Measurements from ENCODE around the gene KCNQ2.

Gene KCNQ2

GRCh38 chr20:63354636-63355350 is 117.7 kb downstream of the KCNQ2 start:
- Histone ChIP-seq H3K4me1 (ENCODE audit: control insufficient read depth, insufficient read depth, low read length) (peaks cover 4% of the 10 kb centered on the region; the same call in 1 of the 2 replicates), H3K9me3 (ENCODE audit: control insufficient read depth, insufficient read depth, low read length) (no peaks in the 10 kb centered on the region), H3K4me3 (ENCODE audit: low read length) (no peak overlapping the region), H3K27ac (ENCODE audit: low read length) (no peak overlapping the region), H3K36me3 (ENCODE audit: control insufficient read depth, insufficient read depth, low read length) (no peaks in the 10 kb centered on the region), H3K27me3 (ENCODE audit: control insufficient read depth, insufficient read depth, low read length) (no peaks in the 10 kb centered on the region)
- DNase-seq (ENCODE audit: low read depth, low spot score): no peak
- WGBS (ENCODE audit: insufficient coverage, insufficient read length): no CpG with 5 or more reads among the region's 25 CpGs

- no peak for DNase-seq (ENCODE audit: low read depth, low spot score)
- Histone ChIP-seq H3K27me3 (ENCODE audit: control insufficient read depth, insufficient read depth, low read length) (no peaks in the 10 kb centered on the region), H3K36me3 (ENCODE audit: control insufficient read depth, insufficient read depth, low read length) (no peaks in the 10 kb centered on the region), H3K4me3 (ENCODE audit: low read length) (no peak overlapping the region), H3K27ac (ENCODE audit: low read length) (no peak overlapping the region), H3K9me3 (ENCODE audit: control insufficient read depth, insufficient read depth, low read length) (no peaks in the 10 kb centered on the region), H3K4me1 (ENCODE audit: control insufficient read depth, insufficient read depth, low read length) (peaks cover 3% of the 10 kb centered on the region; the same call in 1 of the 2 replicates)
- no CpG with 5 or more reads among the region's 12 CpGs for WGBS (ENCODE audit: insufficient coverage, insufficient read length)
Observed at GRCh38 chr20:63352811-63353221, 119.6 kb downstream of the KCNQ2 start.

GRCh38 chr20:63351811-63352591 is 120.5 kb downstream of the KCNQ2 start:
- H3K9me3 ChIP-seq (ENCODE audit: control insufficient read depth, insufficient read depth, low read length): no peaks in the 10 kb centered on the region
- no CpG with 5 or more reads among the region's 28 CpGs for WGBS (ENCODE audit: insufficient coverage, insufficient read length)
- H3K4me3 ChIP-seq (ENCODE audit: low read length): no peak overlapping the region
- no peak for DNase-seq (ENCODE audit: low read depth, low spot score)
- no peaks in the 10 kb centered on the region for H3K27me3 ChIP-seq (ENCODE audit: control insufficient read depth, insufficient read depth, low read length)
- H3K4me1 ChIP-seq (ENCODE audit: control insufficient read depth, insufficient read depth, low read length): peaks cover 3% of the 10 kb centered on the region; the same call in 1 of the 2 replicates
- no peak overlapping the region for H3K27ac ChIP-seq (ENCODE audit: low read length)
- no peaks in the 10 kb centered on the region for H3K36me3 ChIP-seq (ENCODE audit: control insufficient read depth, insufficient read depth, low read length)

GRCh38 chr20:63351326-63351700 is 121.1 kb downstream of the KCNQ2 start:
- H3K4me1 ChIP-seq (ENCODE audit: control insufficient read depth, insufficient read depth, low read length): peaks cover 3% of the 10 kb centered on the region; the same call in 1 of the 2 replicates
- H3K9me3 ChIP-seq (ENCODE audit: control insufficient read depth, insufficient read depth, low read length): no peaks in the 10 kb centered on the region
- DNase-seq (ENCODE audit: low read depth, low spot score): no peak
- H3K4me3 ChIP-seq (ENCODE audit: low read length): no peak overlapping the region
- no peaks in the 10 kb centered on the region for H3K36me3 ChIP-seq (ENCODE audit: control insufficient read depth, insufficient read depth, low read length)
- no peaks in the 10 kb centered on the region for H3K27me3 ChIP-seq (ENCODE audit: control insufficient read depth, insufficient read depth, low read length)
- WGBS (ENCODE audit: insufficient coverage, insufficient read length): no CpG with 5 or more reads among the region's 12 CpGs
- no peak overlapping the region for H3K27ac ChIP-seq (ENCODE audit: low read length)

GRCh38 chr20:63350597-63351325 is 121.7 kb downstream of the KCNQ2 start:
- Histone ChIP-seq H3K27me3 (ENCODE audit: control insufficient read depth, insufficient read depth, low read length) (no peaks in the 10 kb centered on the region), H3K36me3 (ENCODE audit: control insufficient read depth, insufficient read depth, low read length) (no peaks in the 10 kb centered on the region), H3K9me3 (ENCODE audit: control insufficient read depth, insufficient read depth, low read length) (no peaks in the 10 kb centered on the region), H3K4me3 (ENCODE audit: low read length) (no peak overlapping the region), H3K27ac (ENCODE audit: low read length) (no peak overlapping the region), H3K4me1 (ENCODE audit: control insufficient read depth, insufficient read depth, low read length) (peaks cover 3% of the 10 kb centered on the region; the same call in 1 of the 2 replicates)
- DNase-seq (ENCODE audit: low read depth, low spot score): no peak
- WGBS (ENCODE audit: insufficient coverage, insufficient read length): no CpG with 5 or more reads among the region's 46 CpGs
